ENCODE measurements around the gene TSPAN16.
A peak's percentile ranks its signal among the peaks of the same experiment; 100 is the strongest.
"Not testable (repeated sequence)": the region's sequence is repeated elsewhere in the genome, so short reads cannot be mapped to it uniquely, and the experiment has no call there.

TSPAN16 gene

GRCh38 chr19:11339254-11340098, 43.5 kb downstream of the TSPAN16 start, which contains the start of gene RAB3D:
RAB3D (minus strand) TSS chr19:11339657; CDS start chr19:11337399, 2,258 bp downstream.
- in situ Hi-C loops (cut with MboI; ENCODE audit: low pct_unique_long_range_greater_than_20kb, low sequenced_read_pairs, unreplicated experiment): no loop called here
- TF ChIP-seq CTCF (IDR thresholded peaks at IDR 0.05; ENCODE audit: extremely low read depth, insufficient read depth, missing control alignments): no peak
- DNase-seq (ENCODE audit: low spot score): peak; percentile 97

GRCh38 chr19:11340099-11340467, 44.1 kb downstream of the TSPAN16 start:
- in situ Hi-C loops (cut with MboI; ENCODE audit: low pct_unique_long_range_greater_than_20kb, low sequenced_read_pairs, unreplicated experiment); DNase-seq (ENCODE audit: low spot score): not testable (repeated sequence)

- in situ Hi-C loops (cut with MboI; ENCODE audit: low pct_unique_long_range_greater_than_20kb, low sequenced_read_pairs, unreplicated experiment): no loop called here
- no peak for DNase-seq (ENCODE audit: low spot score)
- TF ChIP-seq CTCF (IDR thresholded peaks at IDR 0.05; ENCODE audit: extremely low read depth, insufficient read depth, missing control alignments): no peak
Observed at GRCh38 chr19:11342429-11342828, 46.5 kb downstream of the TSPAN16 start.

GRCh38 chr19:11345122-11345803, 49.3 kb downstream of the TSPAN16 start:
- no peak for DNase-seq (ENCODE audit: low spot score)
- no peak for TF ChIP-seq CTCF (IDR thresholded peaks at IDR 0.05; ENCODE audit: extremely low read depth, insufficient read depth, missing control alignments)
- in situ Hi-C loops (cut with MboI; ENCODE audit: low pct_unique_long_range_greater_than_20kb, low sequenced_read_pairs, unreplicated experiment): no loop called here

- TF ChIP-seq CTCF (IDR thresholded peaks at IDR 0.05; ENCODE audit: extremely low read depth, insufficient read depth, missing control alignments): peak; percentile 26
- peak; percentile 97 for DNase-seq (ENCODE audit: low spot score)
- in situ Hi-C loops (cut with MboI; ENCODE audit: low pct_unique_long_range_greater_than_20kb, low sequenced_read_pairs, unreplicated experiment): no loop called here
Observed at GRCh38 chr19:11346104-11346940, 50.4 kb downstream of the TSPAN16 start, which contains the start of the genes CCDC159 and TMEM205. CCDC159 (plus strand) TSS chr19:11346519; CDS start chr19:11346607, 88 bp downstream. TMEM205 (minus strand) TSS chr19:11346268; CDS start chr19:11345619, 649 bp downstream.

GRCh38 chr19:11347546-11348039, 51.6 kb downstream of the TSPAN16 start:
- in situ Hi-C loops (cut with MboI; ENCODE audit: low pct_unique_long_range_greater_than_20kb, low sequenced_read_pairs, unreplicated experiment): no loop called here
- TF ChIP-seq CTCF (IDR thresholded peaks at IDR 0.05; ENCODE audit: extremely low read depth, insufficient read depth, missing control alignments): no peak

More at GRCh38 chr19:11347546-11348039, 51.6 kb downstream of the TSPAN16 start:
- no peak for DNase-seq (ENCODE audit: low spot score)
